ENCODE data around the gene FKBP1A.

Gene FKBP1A
- 39.6 reads per million, percentile 63 among the genes with 10 or more reads in this experiment for total RNA-seq

GRCh38 chr20:1392693-1393506, at the start of gene FKBP1A:
Gene FKBP1A (minus strand): TSS chr20:1393054. CDS start chr20:1392998, 56 bp downstream.
- DNase-seq: peak; percentile 86

- DNase-seq: no peak
Observed at GRCh38 chr20:1442304-1442703, 49.5 kb upstream of the FKBP1A start.

- DNase-seq: no peak
Observed at GRCh38 chr20:1441133-1441532, 48.3 kb upstream of the FKBP1A start.

GRCh38 chr20:1440024-1440423, 47.2 kb upstream of the FKBP1A start:
- no peak for DNase-seq

- DNase-seq: no peak
Observed at GRCh38 chr20:1438361-1438760, 45.5 kb upstream of the FKBP1A start.

GRCh38 chr20:1437235-1437904, 44.5 kb upstream of the FKBP1A start:
- DNase-seq: peak; percentile 77

GRCh38 chr20:1436263-1436662, 43.4 kb upstream of the FKBP1A start:
- no peak for DNase-seq

GRCh38 chr20:1435337-1435699, 42.5 kb upstream of the FKBP1A start:
- DNase-seq: no peak

GRCh38 chr20:1434571-1435336, 41.9 kb upstream of the FKBP1A start:
- DNase-seq: peak; percentile 31

GRCh38 chr20:1431158-1431557, 38.3 kb upstream of the FKBP1A start:
- no peak for DNase-seq

- no peak for DNase-seq
Observed at GRCh38 chr20:1430004-1430451, 37.2 kb upstream of the FKBP1A start.

- no peak for DNase-seq
Observed at GRCh38 chr20:1429143-1429728, 36.4 kb upstream of the FKBP1A start.

GRCh38 chr20:1427457-1428054, 34.7 kb upstream of the FKBP1A start:
- no peak for DNase-seq

- DNase-seq: no peak
Observed at GRCh38 chr20:1426231-1426849, 33.5 kb upstream of the FKBP1A start.

GRCh38 chr20:1424336-1424735, 31.5 kb upstream of the FKBP1A start:
- DNase-seq: no peak

- DNase-seq: no peak
Observed at GRCh38 chr20:1423625-1424106, 30.8 kb upstream of the FKBP1A start.

GRCh38 chr20:1423206-1423605, 30.4 kb upstream of the FKBP1A start:
- no peak for DNase-seq

GRCh38 chr20:1422753-1423152, 29.9 kb upstream of the FKBP1A start:
- no peak for DNase-seq

GRCh38 chr20:1420066-1420465, 27.2 kb upstream of the FKBP1A start:
- no peak for DNase-seq

GRCh38 chr20:1418350-1418749, 25.5 kb upstream of the FKBP1A start:
- DNase-seq: no peak

GRCh38 chr20:1417790-1418189, 24.9 kb upstream of the FKBP1A start:
- no peak for DNase-seq

GRCh38 chr20:1417273-1417672, 24.4 kb upstream of the FKBP1A start:
- DNase-seq: no peak

All from effector CD4-positive, alpha-beta T cell (primary cell).